ENCODE results near the gene PTPRE. TPM values are rescaled to one million over a fixed set of nuclear protein-coding genes. Genes with fewer than 3 reads are reported as not detected.

The PTPRE gene
- total RNA-seq, 1 experiment from 2014 or later: 11.6 TPM

DNA sequence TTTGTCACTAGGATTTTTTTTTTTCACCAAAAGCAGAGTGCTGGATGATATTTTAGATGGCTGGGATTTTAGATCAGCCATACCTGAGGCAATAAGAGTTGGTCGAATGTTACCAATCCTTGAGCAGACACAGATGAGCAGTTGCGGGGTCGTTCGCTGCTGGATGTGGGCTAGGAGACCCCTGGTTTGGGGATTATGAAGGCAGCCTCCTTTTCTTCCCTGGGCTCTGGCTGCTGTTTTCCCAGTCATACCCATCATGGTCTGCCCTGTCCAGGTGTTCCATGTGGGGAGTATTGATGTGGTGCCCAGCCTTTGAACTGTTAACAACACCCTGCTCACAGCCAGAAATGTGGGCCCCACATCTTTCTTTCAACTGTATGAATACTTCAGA, 5.0 kb downstream of the PTPRE start:
- CTCF ChIA-PET: no interaction called here
- Histone ChIP-seq H3K9me3 (ENCODE audit: low read depth, low read length, poor library complexity, severe bottlenecking) (no peaks in the 10 kb centered on the region), H3K4me1 (ENCODE audit: insufficient read depth, low read length, poor library complexity, severe bottlenecking) (no peaks in the 10 kb centered on the region), H3K4me3 (ENCODE audit: low read depth, low read length, poor library complexity, severe bottlenecking) (no peak overlapping the region), H3K36me3 (ENCODE audit: insufficient read depth, low read length, poor library complexity, severe bottlenecking) (no peaks in the 10 kb centered on the region), H3K27me3 (replicated peaks; ENCODE audit: insufficient read depth, low read depth, low read length, poor library complexity) (peaks cover 7% of the 10 kb centered on the region), H3K27ac (ENCODE audit: low read depth, low read length, poor library complexity, severe bottlenecking) (no peak overlapping the region)
- POLR2A ChIA-PET (ENCODE audit: low non-redundant PET): no interaction called here
- no peak for TF ChIP-seq CTCF (conservative IDR thresholded peaks at IDR 0.05; ENCODE audit: low read depth, low read length)
- TF ChIP-seq EZH2 (IDR thresholded peaks at IDR 0.05; ENCODE audit: borderline replicate concordance, low read depth, low read length, poor library complexity, severe bottlenecking): no peak
- no peak for DNase-seq (ENCODE audit: low spot score)
- intact Hi-C loops (cut with micrococcal nuclease; ENCODE audit: unreplicated experiment): no loop called here
- BruUV-seq (replicated peaks): no TSS peak

- Histone ChIP-seq H3K4me1 (ENCODE audit: insufficient read depth, low read length, poor library complexity, severe bottlenecking) (no peaks in the 10 kb centered on the region), H3K27ac (ENCODE audit: low read depth, low read length, poor library complexity, severe bottlenecking) (no peak overlapping the region), H3K27me3 (replicated peaks; ENCODE audit: insufficient read depth, low read depth, low read length, poor library complexity) (peaks cover 3% of the 10 kb centered on the region), H3K36me3 (ENCODE audit: insufficient read depth, low read length, poor library complexity, severe bottlenecking) (no peaks in the 10 kb centered on the region), H3K4me3 (ENCODE audit: low read depth, low read length, poor library complexity, severe bottlenecking) (no peak overlapping the region), H3K9me3 (ENCODE audit: low read depth, low read length, poor library complexity, severe bottlenecking) (no peaks in the 10 kb centered on the region)
- POLR2A ChIA-PET (ENCODE audit: low non-redundant PET): no interaction called here
- no peak for DNase-seq (ENCODE audit: low spot score)
- intact Hi-C loops (cut with micrococcal nuclease; ENCODE audit: unreplicated experiment): no loop called here
- TF ChIP-seq EZH2 (IDR thresholded peaks at IDR 0.05; ENCODE audit: borderline replicate concordance, low read depth, low read length, poor library complexity, severe bottlenecking): no peak
- TF ChIP-seq CTCF (conservative IDR thresholded peaks at IDR 0.05; ENCODE audit: low read depth, low read length): no peak
- CTCF ChIA-PET: no interaction called here
- BruUV-seq (replicated peaks): no TSS peak
Measured at GRCh38 chr10:127912607-127913367, 5.9 kb downstream of the PTPRE start.

GRCh38 chr10:127913368-127913759, 6.5 kb downstream of the PTPRE start:
- ChIA-PET CTCF (no interaction called here), POLR2A (ENCODE audit: low non-redundant PET) (no interaction called here)
- BruUV-seq (replicated peaks): no TSS peak
- Histone ChIP-seq H3K4me3 (ENCODE audit: low read depth, low read length, poor library complexity, severe bottlenecking) (no peak overlapping the region), H3K4me1 (ENCODE audit: insufficient read depth, low read length, poor library complexity, severe bottlenecking) (no peaks in the 10 kb centered on the region), H3K36me3 (ENCODE audit: insufficient read depth, low read length, poor library complexity, severe bottlenecking) (no peaks in the 10 kb centered on the region), H3K27ac (ENCODE audit: low read depth, low read length, poor library complexity, severe bottlenecking) (no peak overlapping the region), H3K27me3 (replicated peaks; ENCODE audit: insufficient read depth, low read depth, low read length, poor library complexity) (no peaks in the 10 kb centered on the region), H3K9me3 (ENCODE audit: low read depth, low read length, poor library complexity, severe bottlenecking) (no peaks in the 10 kb centered on the region)
- no peak for DNase-seq (ENCODE audit: low spot score)
- intact Hi-C loops (cut with micrococcal nuclease; ENCODE audit: unreplicated experiment): no loop called here
- TF ChIP-seq CTCF (conservative IDR thresholded peaks at IDR 0.05; ENCODE audit: low read depth, low read length): no peak
- TF ChIP-seq EZH2 (IDR thresholded peaks at IDR 0.05; ENCODE audit: borderline replicate concordance, low read depth, low read length, poor library complexity, severe bottlenecking): no peak

Measured in A673 (cell line).